ENCODE results near the gene MEF2C.
A peak's percentile ranks its signal among the peaks of the same experiment; 100 is the strongest.
"Not testable (repeated sequence)": the region's sequence is repeated elsewhere in the genome, so short reads cannot be mapped to it uniquely, and the experiment has no call there.

The MEF2C gene

GRCh38 chr5:88803309-88803708 lies 79.7 kb downstream of the MEF2C start:
- no peak for DNase-seq (ENCODE audit: low spot score)

- no peak for DNase-seq (ENCODE audit: low spot score)
Measured at GRCh38 chr5:88799938-88800535, 82.9 kb downstream of the MEF2C start.

GRCh38 chr5:88798933-88799332 lies 84.1 kb downstream of the MEF2C start:
- DNase-seq (ENCODE audit: low spot score) = not testable (repeated sequence)

GRCh38 chr5:88793797-88794196 lies 89.2 kb downstream of the MEF2C start:
- not testable (repeated sequence) for DNase-seq (ENCODE audit: low spot score)

- no peak for DNase-seq (ENCODE audit: low spot score)
Measured at GRCh38 chr5:88792144-88792840, 90.7 kb downstream of the MEF2C start.

GRCh38 chr5:88787856-88788255 lies 95.1 kb downstream of the MEF2C start:
- DNase-seq (ENCODE audit: low spot score) = no peak

GRCh38 chr5:88786789-88787188 lies 96.2 kb downstream of the MEF2C start:
- no peak for DNase-seq (ENCODE audit: low spot score)

- DNase-seq (ENCODE audit: low spot score) = peak; percentile 63
Measured at GRCh38 chr5:88785746-88786565, 97.0 kb downstream of the MEF2C start.

GRCh38 chr5:88782571-88782970 lies 100.4 kb downstream of the MEF2C start:
- DNase-seq (ENCODE audit: low spot score) = no peak

GRCh38 chr5:88780736-88781135 lies 102.2 kb downstream of the MEF2C start:
- DNase-seq (ENCODE audit: low spot score) = no peak

- DNase-seq (ENCODE audit: low spot score) = no peak
Measured at GRCh38 chr5:88778736-88779135, 104.2 kb downstream of the MEF2C start.

- DNase-seq (ENCODE audit: low spot score) = no peak
Measured at GRCh38 chr5:88776692-88777091, 106.3 kb downstream of the MEF2C start.

GRCh38 chr5:88772831-88773230 lies 110.2 kb downstream of the MEF2C start:
- DNase-seq (ENCODE audit: low spot score) = no peak

GRCh38 chr5:88772047-88772446 lies 110.9 kb downstream of the MEF2C start:
- no peak for DNase-seq (ENCODE audit: low spot score)

- DNase-seq (ENCODE audit: low spot score) = no peak
Measured at GRCh38 chr5:88770276-88771257, 112.4 kb downstream of the MEF2C start.

- no peak for DNase-seq (ENCODE audit: low spot score)
Measured at GRCh38 chr5:88769165-88769564, 113.8 kb downstream of the MEF2C start.

- DNase-seq (ENCODE audit: low spot score) = no peak
Measured at GRCh38 chr5:88768411-88768810, 114.6 kb downstream of the MEF2C start.

- DNase-seq (ENCODE audit: low spot score) = no peak
Measured at GRCh38 chr5:88765798-88766197, 117.2 kb downstream of the MEF2C start.

GRCh38 chr5:88765171-88765570 lies 117.8 kb downstream of the MEF2C start:
- DNase-seq (ENCODE audit: low spot score) = no peak

- DNase-seq (ENCODE audit: low spot score) = no peak
Measured at GRCh38 chr5:88761939-88762338, 121.0 kb downstream of the MEF2C start.

- DNase-seq (ENCODE audit: low spot score) = peak; percentile 4
Measured at GRCh38 chr5:88761269-88761850, 121.6 kb downstream of the MEF2C start.
